Vagina (tissue), 2 donors: ENCODE results near the gene HSPB6. TPM values are rescaled to one million over a fixed set of nuclear protein-coding genes. Genes with fewer than 3 reads are reported as not detected.

ENCODE experiments used
- DNase-seq, 2 donors: peaks; one replicate each; pipeline ENCODE4 v3.0.0-alpha.2; 2017; ENCODE audit errors: extremely low spot score in 2 of 2
- H3K27ac ChIP-seq: fragments of 200-600 bp; sonication (generic); one replicate; pipeline ENCODE4 v1.5.1; 2019
- H3K27me3 ChIP-seq: fragments of 200-600 bp; sonication (generic); one replicate; pipeline ENCODE4 v1.5.1; 2019
- H3K36me3 ChIP-seq, 2 donors: fragments of 200-600 bp; sonication (generic); one replicate each; pipeline ENCODE4 v1.5.1; 2017 to 2019
- H3K4me1 ChIP-seq: fragments of 200-600 bp; sonication (generic); one replicate; pipeline ENCODE4 v1.5.1; 2019
- H3K4me3 ChIP-seq, 2 donors: fragments of 200-600 bp; sonication (generic); 1 replicate in 1 of 2; 2 replicates in 1 of 2; pipeline ENCODE4 v1.5.1; 2016 to 2019
- H3K9me3 ChIP-seq: fragments of 200-600 bp; sonication (generic); one replicate; pipeline ENCODE4 v1.5.1; 2019
- POLR2A ChIP-seq, 2 donors: fragments of 450-650 bp; IDR thresholded peaks; one replicate each; pipeline ENCODE4 v1.6.1; 2017; ENCODE audit warnings: antibody characterized with exemption in 2 of 2, mild to moderate bottlenecking in 2 of 2, moderate library complexity in 2 of 2
- POLR2AphosphoS5 ChIP-seq, 2 donors: sonication (generic); formaldehyde crosslinking; IDR thresholded peaks; one replicate each; pipeline ENCODE4 v1.9.0; 2017; ENCODE audit warnings: antibody characterized with exemption in 2 of 2, mild to moderate bottlenecking in 2 of 2, low read depth in 1 of 2; ENCODE audit not compliant: insufficient read depth in 1 of 2
- intact Hi-C: fragments of 100-400 bp; cut with DNase I; formaldehyde crosslinking; loops from one replicate; pipeline ENCODE4 v1.15.1; 2023
- total RNA-seq: library from RNA; depleted of rRNA; stranded (reverse); fragments of >200 nt; gene quantifications from one replicate; pipeline ENCODE4 v1.2.3, GENCODE V29; 2016
- TF ChIP-seq, protein P1 (sequence below), 3 experiments: fragments of 450-650 bp in 2 of 3; fragments of 200-600 bp in 1 of 3; sonication (generic) in 1 of 3; IDR thresholded peaks; one replicate each; pipeline ENCODE4 v1.5.1; 2017 to 2019; ENCODE audit warnings: antibody characterized with exemption in 3 of 3, mild to moderate bottlenecking in 2 of 3, moderate library complexity in 2 of 3

Gene HSPB6
- total RNA-seq, 1 donor from 2014 or later = 238 TPM

- TF ChIP-seq POLR2A (IDR thresholded peaks at IDR 0.05) = no peak
- TF ChIP-seq, protein P1, sequence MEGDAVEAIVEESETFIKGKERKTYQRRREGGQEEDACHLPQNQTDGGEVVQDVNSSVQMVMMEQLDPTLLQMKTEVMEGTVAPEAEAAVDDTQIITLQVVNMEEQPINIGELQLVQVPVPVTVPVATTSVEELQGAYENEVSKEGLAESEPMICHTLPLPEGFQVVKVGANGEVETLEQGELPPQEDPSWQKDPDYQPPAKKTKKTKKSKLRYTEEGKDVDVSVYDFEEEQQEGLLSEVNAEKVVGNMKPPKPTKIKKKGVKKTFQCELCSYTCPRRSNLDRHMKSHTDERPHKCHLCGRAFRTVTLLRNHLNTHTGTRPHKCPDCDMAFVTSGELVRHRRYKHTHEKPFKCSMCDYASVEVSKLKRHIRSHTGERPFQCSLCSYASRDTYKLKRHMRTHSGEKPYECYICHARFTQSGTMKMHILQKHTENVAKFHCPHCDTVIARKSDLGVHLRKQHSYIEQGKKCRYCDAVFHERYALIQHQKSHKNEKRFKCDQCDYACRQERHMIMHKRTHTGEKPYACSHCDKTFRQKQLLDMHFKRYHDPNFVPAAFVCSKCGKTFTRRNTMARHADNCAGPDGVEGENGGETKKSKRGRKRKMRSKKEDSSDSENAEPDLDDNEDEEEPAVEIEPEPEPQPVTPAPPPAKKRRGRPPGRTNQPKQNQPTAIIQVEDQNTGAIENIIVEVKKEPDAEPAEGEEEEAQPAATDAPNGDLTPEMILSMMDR (IDR thresholded peaks at IDR 0.05) = no peak
- no peak for TF ChIP-seq POLR2AphosphoS5 (IDR thresholded peaks at IDR 0.05; ENCODE audit: insufficient read depth in 1 of 2, low read depth in 1 of 2)
- Histone ChIP-seq H3K27ac (no peak overlapping the region), H3K27me3 (no peaks in the 10 kb centered on the region), H3K4me1 (no peaks in the 10 kb centered on the region), H3K4me3 (no peak overlapping the region), H3K9me3 (no peaks in the 10 kb centered on the region), H3K36me3 (peaks cover 0 to 19% of the 10 kb centered on the region in 2 donors)
- DNase-seq = no peak
- intact Hi-C loops = no loop called here
Measured at GRCh38 chr19:35783469-35784434, 26.9 kb upstream of the HSPB6 start.

- H3K36me3 ChIP-seq = peaks cover 0 to 23% of the 10 kb centered on the region in 2 donors
- H3K4me1 ChIP-seq = no peaks in the 10 kb centered on the region
- intact Hi-C loops = no loop called here
- DNase-seq = no peak
- H3K9me3 ChIP-seq = no peaks in the 10 kb centered on the region
- TF ChIP-seq, protein P1 (IDR thresholded peaks at IDR 0.05) = no peak
- TF ChIP-seq POLR2A (IDR thresholded peaks at IDR 0.05) (no peak), POLR2AphosphoS5 (IDR thresholded peaks at IDR 0.05; ENCODE audit: insufficient read depth in 1 of 2, low read depth in 1 of 2) (no peak)
- H3K27me3 ChIP-seq = no peaks in the 10 kb centered on the region
- no peak overlapping the region for H3K27ac ChIP-seq
- H3K4me3 ChIP-seq = no peak overlapping the region
Measured at GRCh38 chr19:35782589-35782988, 25.8 kb upstream of the HSPB6 start.

GRCh38 chr19:35781650-35782049 is 24.8 kb upstream of the HSPB6 start:
- H3K9me3 ChIP-seq = no peaks in the 10 kb centered on the region
- peaks cover 0 to 23% of the 10 kb centered on the region in 2 donors for H3K36me3 ChIP-seq
- TF ChIP-seq POLR2A (IDR thresholded peaks at IDR 0.05) = no peak
- TF ChIP-seq, protein P1 (IDR thresholded peaks at IDR 0.05) = no peak
- TF ChIP-seq POLR2AphosphoS5 (IDR thresholded peaks at IDR 0.05; ENCODE audit: insufficient read depth in 1 of 2, low read depth in 1 of 2) = no peak
- H3K4me1 ChIP-seq = peaks cover 2% of the 10 kb centered on the region
- H3K27ac ChIP-seq = no peak overlapping the region
- intact Hi-C loops = no loop called here
- no peaks in the 10 kb centered on the region for H3K27me3 ChIP-seq
- H3K4me3 ChIP-seq = no peak overlapping the region
- DNase-seq = no peak

DNA sequence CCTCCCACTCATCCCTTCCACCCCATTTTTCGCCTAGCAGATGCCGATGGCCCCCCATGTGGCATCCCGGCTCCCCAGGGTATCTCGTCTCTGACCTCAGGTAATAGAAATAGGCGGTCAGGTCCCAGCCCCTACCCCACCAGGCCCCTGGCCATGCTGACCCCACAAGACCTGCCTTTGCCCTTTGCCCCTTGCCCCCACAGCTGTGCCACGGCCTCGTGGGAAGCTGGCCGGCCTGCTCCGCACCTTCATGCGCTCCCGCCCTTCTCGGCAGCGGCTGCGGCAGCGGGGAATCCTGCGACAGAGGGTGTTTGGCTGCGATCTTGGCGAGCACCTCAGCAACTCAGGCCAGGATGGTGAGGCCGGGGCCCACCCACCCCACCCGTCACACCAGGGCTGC is 23.9 kb upstream of the HSPB6 start:
- DNase-seq = no peak
- peaks cover 11% of the 10 kb centered on the region for H3K4me1 ChIP-seq
- peaks cover 0 to 23% of the 10 kb centered on the region in 2 donors for H3K36me3 ChIP-seq
- intact Hi-C loops = no loop called here
- H3K9me3 ChIP-seq = no peaks in the 10 kb centered on the region
- no peak overlapping the region for H3K4me3 ChIP-seq
- no peak overlapping the region for H3K27ac ChIP-seq
- no peaks in the 10 kb centered on the region for H3K27me3 ChIP-seq
- TF ChIP-seq POLR2AphosphoS5 (IDR thresholded peaks at IDR 0.05; ENCODE audit: insufficient read depth in 1 of 2, low read depth in 1 of 2) (no peak), POLR2A (IDR thresholded peaks at IDR 0.05) (no peak)
- TF ChIP-seq, protein P1 (IDR thresholded peaks at IDR 0.05) = no peak

- Histone ChIP-seq H3K4me1 (peaks cover 13% of the 10 kb centered on the region), H3K9me3 (no peaks in the 10 kb centered on the region), H3K27ac (no peak overlapping the region), H3K4me3 (no peak overlapping the region), H3K27me3 (no peaks in the 10 kb centered on the region), H3K36me3 (peaks cover 0 to 23% of the 10 kb centered on the region in 2 donors)
- intact Hi-C loops = no loop called here
- no peak for DNase-seq
- TF ChIP-seq POLR2AphosphoS5 (IDR thresholded peaks at IDR 0.05; ENCODE audit: insufficient read depth in 1 of 2, low read depth in 1 of 2) (no peak), POLR2A (IDR thresholded peaks at IDR 0.05) (no peak)
- TF ChIP-seq, protein P1 (IDR thresholded peaks at IDR 0.05) = no peak
Measured at GRCh38 chr19:35780058-35780457, 23.2 kb upstream of the HSPB6 start.
